Spleen (tissue), 11 donors: ENCODE results near the gene NOTO. TPM values are rescaled to one million over a fixed set of nuclear protein-coding genes. Genes with fewer than 3 reads are reported as not detected.
A peak's percentile ranks its signal among the peaks of the same experiment; 100 is the strongest.

Experiments
- DNase-seq: peaks from one replicate; pipeline ENCODE4 v3.0.0-alpha.2; 2020
- H3K27ac ChIP-seq, 8 donors: fragments of 200-600 bp; sonication (generic) in 7 of 8; 1 replicate in 4 of 8; 2 replicates in 4 of 8; pipeline versions ENCODE4 v1.5.0 to v1.8.0; 2016 to 2021; ENCODE audit warnings: inconsistent platforms in 4 of 8, mild to moderate bottlenecking in 4 of 8, moderate library complexity in 1 of 8
- H3K27me3 ChIP-seq, 7 donors: fragments of 200-600 bp; sonication (generic) in 6 of 7; replicated peaks in 1 of 7; 1 replicate in 4 of 7; 2 replicates in 3 of 7; pipeline versions ENCODE4 v1.5.0 to v1.8.0; 2016 to 2021; ENCODE audit warnings: inconsistent platforms in 3 of 7, mild to moderate bottlenecking in 1 of 7
- H3K36me3 ChIP-seq, 6 donors: fragments of 200-600 bp; sonication (generic) in 5 of 6; 1 replicate in 4 of 6; 2 replicates in 2 of 6; pipeline versions ENCODE4 v1.5.0 to v1.8.0; 2016 to 2021; ENCODE audit warnings: inconsistent platforms in 2 of 6
- H3K4me1 ChIP-seq, 6 donors: fragments of 200-600 bp; sonication (generic) in 5 of 6; 1 replicate in 3 of 6; 2 replicates in 3 of 6; pipeline versions ENCODE4 v1.5.0 to v1.8.0; 2016 to 2021; ENCODE audit warnings: inconsistent platforms in 3 of 6
- H3K4me3 ChIP-seq, 8 donors: fragments of 200-600 bp; sonication (generic) in 7 of 8; 1 replicate in 4 of 8; 2 replicates in 4 of 8; pipeline versions ENCODE4 v1.5.0 to v1.8.0; 2016 to 2021; ENCODE audit warnings: inconsistent platforms in 4 of 8, mild to moderate bottlenecking in 4 of 8, moderate library complexity in 2 of 8
- H3K9me3 ChIP-seq, 8 donors: fragments of 200-600 bp; sonication (generic) in 7 of 8; 1 replicate in 4 of 8; 2 replicates in 4 of 8; pipeline versions ENCODE4 v1.5.0 to v1.8.0; 2016 to 2021; ENCODE audit warnings: inconsistent platforms in 4 of 8
- POLR2A ChIP-seq, 3 donors: fragments of 450-650 bp; IDR thresholded peaks; one replicate each; pipeline ENCODE4 v1.5.1; 2017; ENCODE audit warnings: antibody characterized with exemption in 3 of 3, mild to moderate bottlenecking in 1 of 3
- POLR2AphosphoS5 ChIP-seq, 3 donors: sonication (generic); formaldehyde crosslinking; IDR thresholded peaks; one replicate each; pipeline ENCODE4 v1.5.1; 2017; ENCODE audit warnings: antibody characterized with exemption in 3 of 3
- WGBS, 5 donors: extraction: QIAGEN DNeasy Blood & Tissue Kit in 3 of 5; methylation state at CpG; one replicate each; pipeline versions ENCODE4 v1.1.5 to v1.1.7; 2013 to 2018; 5-methylcytosine and 5-hydroxymethylcytosine counted together
- intact Hi-C: fragments of 100-400 bp; cut with DNase I; formaldehyde crosslinking; loops from one replicate; pipeline ENCODE4 v1.15.0; 2023; ENCODE audit warnings: low total_unique reads
- polyA plus RNA-seq, 3 donors: library from polyadenylated mRNA; stranded (reverse); fragments of 200-250 nt; gene quantifications; one replicate each; pipeline ENCODE4 v1.2.1, GENCODE V29; 2013
- total RNA-seq, 7 donors: library from RNA; depleted of rRNA in 3 of 7; stranded (reverse); fragments of >200 nt in 3 of 7; fragmentation: NEBNext Ultra II Directional in 4 of 7; extraction: Animal tissue kit (Norgen Biotek cat#: 25700) in 4 of 7; gene quantifications; one replicate each; pipeline versions ENCODE4 v1.1.0 to v1.2.1, GENCODE V29; 2016 to 2021
- TF ChIP-seq, protein P1 (sequence below), 11 experiments: fragments of 200-600 bp in 7 of 11; fragments of 450-650 bp in 4 of 11; sonication (generic) in 4 of 11; IDR thresholded peaks in 8 of 11; conservative IDR thresholded peaks in 3 of 11; 1 replicate in 7 of 11; 2 replicates in 4 of 11; pipeline versions ENCODE4 v1.4.0 to v1.8.0; 2016 to 2021; ENCODE audit warnings: antibody characterized with exemption in 11 of 11, inconsistent platforms in 4 of 11, mild to moderate bottlenecking in 1 of 11
- donor health status: healthy with polysubstance abuse.
- donor health status: DM: no; HTN: no; CAD: no; lungs with moderate emphysema.
- donor health status: DM: no; HTN: no; CAD: no.
- donor health status: Bipolar disorder and iron deficiency.
- donor health status: healthy.
- donor health status: DM: no; HTN: no; CAD: no.
- donor health status: DM: yes; HTN: yes; CAD: no.

The NOTO gene
- total and polyA plus RNA-seq, 10 donors, result not detected

GRCh38 chr2:73235315-73236028 is 33.1 kb downstream of the NOTO start:
- DNase-seq, result no peak
- TF ChIP-seq POLR2AphosphoS5 (IDR thresholded peaks at IDR 0.05) (no peak), POLR2A (IDR thresholded peaks at IDR 0.05) (no peak)
- TF ChIP-seq, protein P1, sequence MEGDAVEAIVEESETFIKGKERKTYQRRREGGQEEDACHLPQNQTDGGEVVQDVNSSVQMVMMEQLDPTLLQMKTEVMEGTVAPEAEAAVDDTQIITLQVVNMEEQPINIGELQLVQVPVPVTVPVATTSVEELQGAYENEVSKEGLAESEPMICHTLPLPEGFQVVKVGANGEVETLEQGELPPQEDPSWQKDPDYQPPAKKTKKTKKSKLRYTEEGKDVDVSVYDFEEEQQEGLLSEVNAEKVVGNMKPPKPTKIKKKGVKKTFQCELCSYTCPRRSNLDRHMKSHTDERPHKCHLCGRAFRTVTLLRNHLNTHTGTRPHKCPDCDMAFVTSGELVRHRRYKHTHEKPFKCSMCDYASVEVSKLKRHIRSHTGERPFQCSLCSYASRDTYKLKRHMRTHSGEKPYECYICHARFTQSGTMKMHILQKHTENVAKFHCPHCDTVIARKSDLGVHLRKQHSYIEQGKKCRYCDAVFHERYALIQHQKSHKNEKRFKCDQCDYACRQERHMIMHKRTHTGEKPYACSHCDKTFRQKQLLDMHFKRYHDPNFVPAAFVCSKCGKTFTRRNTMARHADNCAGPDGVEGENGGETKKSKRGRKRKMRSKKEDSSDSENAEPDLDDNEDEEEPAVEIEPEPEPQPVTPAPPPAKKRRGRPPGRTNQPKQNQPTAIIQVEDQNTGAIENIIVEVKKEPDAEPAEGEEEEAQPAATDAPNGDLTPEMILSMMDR (IDR thresholded peaks at IDR 0.05 in 8 of 11, conservative IDR thresholded peaks at IDR 0.05 in 3 of 11), result no peak
- 53 to 62% (median 60%) methylated on average over 11 of the region's 11 CpGs for WGBS, 5 donors
- H3K4me3 ChIP-seq, result peak overlapping the region in 6 of 8 donors; percentile 74 to 98 (median 90)
- peaks cover 0 to 47% (median 12%) of the 10 kb centered on the region in 6 donors for H3K36me3 ChIP-seq
- intact Hi-C loops, result no loop called here
- peak overlapping the region in 4 of 8 donors; percentile 91 to 96 (median 94) for H3K27ac ChIP-seq
- no peaks in the 10 kb centered on the region for H3K27me3 ChIP-seq
- H3K9me3 ChIP-seq, result no peaks in the 10 kb centered on the region
- H3K4me1 ChIP-seq, result peaks cover 31 to 69% (median 52%) of the 10 kb centered on the region in 6 donors

- intact Hi-C loops, result no loop called here
- Histone ChIP-seq H3K27me3 (no peaks in the 10 kb centered on the region), H3K4me3 (no peak overlapping the region), H3K36me3 (peaks cover 0 to 64% (median 27%) of the 10 kb centered on the region in 6 donors), H3K9me3 (no peaks in the 10 kb centered on the region), H3K4me1 (peaks cover 31 to 70% (median 51%) of the 10 kb centered on the region in 6 donors), H3K27ac (no peak overlapping the region)
- TF ChIP-seq POLR2A (IDR thresholded peaks at IDR 0.05), result no peak
- TF ChIP-seq POLR2AphosphoS5 (IDR thresholded peaks at IDR 0.05), result no peak
- TF ChIP-seq, protein P1 (IDR thresholded peaks at IDR 0.05 in 8 of 11, conservative IDR thresholded peaks at IDR 0.05 in 3 of 11), result no peak
- WGBS, 5 donors, result 56 to 75% (median 62%) methylated on average over 1 of the region's 1 CpG
- no peak for DNase-seq
These were observed 34.8 kb downstream of the NOTO start for GRCh38 chr2:73237168-73237567.

DNA sequence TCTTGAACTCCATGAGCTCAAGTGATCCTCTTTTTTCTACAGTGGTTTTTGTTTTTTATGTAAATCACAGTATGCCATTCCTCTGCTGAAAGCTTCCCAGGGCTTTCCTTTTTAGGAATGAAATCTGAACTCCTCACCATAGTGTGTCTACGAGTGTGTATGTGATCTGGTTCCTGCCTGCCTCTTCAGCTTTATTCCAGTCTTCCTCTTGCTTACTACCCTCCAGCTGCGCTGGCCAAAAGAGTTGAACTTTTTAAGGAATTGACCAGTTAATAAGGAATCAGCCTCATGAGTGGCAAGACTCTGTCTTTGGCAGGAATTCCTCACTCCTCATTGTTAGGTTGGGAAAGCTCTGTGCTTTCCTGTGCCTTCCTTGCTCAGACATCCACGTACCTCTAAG is 35.8 kb downstream of the NOTO start:
- Histone ChIP-seq H3K4me1 (peaks cover 28 to 62% (median 48%) of the 10 kb centered on the region in 6 donors), H3K4me3 (no peak overlapping the region), H3K27ac (no peak overlapping the region), H3K27me3 (no peaks in the 10 kb centered on the region), H3K9me3 (no peaks in the 10 kb centered on the region), H3K36me3 (peaks cover 0 to 74% (median 36%) of the 10 kb centered on the region in 6 donors)
- DNase-seq, result no peak
- 73 to 89% (median 83%) methylated on average over 3 of the region's 3 CpGs for WGBS, 5 donors
- intact Hi-C loops, result no loop called here
- no peak for TF ChIP-seq POLR2A (IDR thresholded peaks at IDR 0.05)
- TF ChIP-seq POLR2AphosphoS5 (IDR thresholded peaks at IDR 0.05), result no peak
- TF ChIP-seq, protein P1 (IDR thresholded peaks at IDR 0.05 in 8 of 11, conservative IDR thresholded peaks at IDR 0.05 in 3 of 11), result no peak

- Histone ChIP-seq H3K9me3 (no peaks in the 10 kb centered on the region), H3K4me3 (no peak overlapping the region), H3K27me3 (no peaks in the 10 kb centered on the region), H3K4me1 (peaks cover 28 to 62% (median 48%) of the 10 kb centered on the region in 6 donors), H3K27ac (peak overlapping the region in 1 of 8 donors; percentile 25), H3K36me3 (peaks cover 0 to 82% (median 44%) of the 10 kb centered on the region in 6 donors)
- 56 to 79% (median 70%) methylated on average over 1 of the region's 1 CpG for WGBS, 5 donors
- intact Hi-C loops, result no loop called here
- TF ChIP-seq POLR2A (IDR thresholded peaks at IDR 0.05) (no peak), POLR2AphosphoS5 (IDR thresholded peaks at IDR 0.05) (no peak)
- TF ChIP-seq, protein P1 (IDR thresholded peaks at IDR 0.05 in 8 of 11, conservative IDR thresholded peaks at IDR 0.05 in 3 of 11), result no peak
- no peak for DNase-seq
These were observed 36.6 kb downstream of the NOTO start for GRCh38 chr2:73238976-73239375.
